A204.1 (cell line): ENCODE data around the gene GALNT11.
"Not testable (repeated sequence)": the region's sequence is repeated elsewhere in the genome, so short reads cannot be mapped to it uniquely, and the experiment has no call there.

Source experiments
- FAIRE-seq: peaks from 2 replicates; lab custom pipeline; 2012; peaks lifted over from hg19 to GRCh38; lab: Jason Lieb, UNC

Gene GALNT11

GRCh38 chr7:152025077-152025936 is at the start of gene GALNT11:
GALNT11 (plus strand) TSS chr7:152025674; CDS start chr7:152094228, 68,554 bp downstream.
- no peak for FAIRE-seq

GRCh38 chr7:151978616-151979015 is 46.9 kb upstream of the GALNT11 start:
- FAIRE-seq: no peak

- no peak for FAIRE-seq
Measured at GRCh38 chr7:151981223-151981622, 44.3 kb upstream of the GALNT11 start.

- FAIRE-seq: no peak
Measured at GRCh38 chr7:151982806-151983205, 42.7 kb upstream of the GALNT11 start.

- no peak for FAIRE-seq
Measured at GRCh38 chr7:151984612-151985011, 40.9 kb upstream of the GALNT11 start.

- FAIRE-seq: no peak
Measured at GRCh38 chr7:151987748-151988529, 37.5 kb upstream of the GALNT11 start.

GRCh38 chr7:151992375-151992774 is 33.1 kb upstream of the GALNT11 start:
- no peak for FAIRE-seq

- no peak for FAIRE-seq
Measured at GRCh38 chr7:151993977-151994676, 31.3 kb upstream of the GALNT11 start.

GRCh38 chr7:151999424-152000090 is 25.9 kb upstream of the GALNT11 start:
- no peak for FAIRE-seq

- FAIRE-seq: no peak
Measured at GRCh38 chr7:152000191-152000590, 25.3 kb upstream of the GALNT11 start.

GRCh38 chr7:152006336-152006735 is 19.1 kb upstream of the GALNT11 start:
- FAIRE-seq: no peak

- FAIRE-seq: no peak
Measured at GRCh38 chr7:152011860-152012259, 13.6 kb upstream of the GALNT11 start.

GRCh38 chr7:152013230-152013629 is 12.2 kb upstream of the GALNT11 start:
- no peak for FAIRE-seq

- no peak for FAIRE-seq
Measured at GRCh38 chr7:152013974-152014373, 11.5 kb upstream of the GALNT11 start.

GRCh38 chr7:152014722-152015121 is 10.8 kb upstream of the GALNT11 start:
- FAIRE-seq: no peak

GRCh38 chr7:152015600-152015999 is 9.9 kb upstream of the GALNT11 start:
- no peak for FAIRE-seq

- no peak for FAIRE-seq
Measured at GRCh38 chr7:152016947-152017346, 8.5 kb upstream of the GALNT11 start.

- FAIRE-seq: not testable (repeated sequence)
Measured at GRCh38 chr7:152017683-152018082, 7.8 kb upstream of the GALNT11 start.

- not testable (repeated sequence) for FAIRE-seq
Measured at GRCh38 chr7:152021740-152022139, 3.7 kb upstream of the GALNT11 start.

GRCh38 chr7:152025937-152026890 is 740 bp downstream of the GALNT11 start:
- FAIRE-seq: no peak
